ELF-1 (cell line): ENCODE measurements around the gene ULBP3.
A peak's percentile ranks its signal among the peaks of the same experiment; 100 is the strongest.
"Not testable (repeated sequence)": the region's sequence is repeated elsewhere in the genome, so short reads cannot be mapped to it uniquely, and the experiment has no call there.

Experiments used
- DNase-seq: peaks from one replicate; pipeline ENCODE4 v3.0.0-alpha.2; 2016; ENCODE audit warnings: low read depth, low spot score

Gene ULBP3

DNA sequence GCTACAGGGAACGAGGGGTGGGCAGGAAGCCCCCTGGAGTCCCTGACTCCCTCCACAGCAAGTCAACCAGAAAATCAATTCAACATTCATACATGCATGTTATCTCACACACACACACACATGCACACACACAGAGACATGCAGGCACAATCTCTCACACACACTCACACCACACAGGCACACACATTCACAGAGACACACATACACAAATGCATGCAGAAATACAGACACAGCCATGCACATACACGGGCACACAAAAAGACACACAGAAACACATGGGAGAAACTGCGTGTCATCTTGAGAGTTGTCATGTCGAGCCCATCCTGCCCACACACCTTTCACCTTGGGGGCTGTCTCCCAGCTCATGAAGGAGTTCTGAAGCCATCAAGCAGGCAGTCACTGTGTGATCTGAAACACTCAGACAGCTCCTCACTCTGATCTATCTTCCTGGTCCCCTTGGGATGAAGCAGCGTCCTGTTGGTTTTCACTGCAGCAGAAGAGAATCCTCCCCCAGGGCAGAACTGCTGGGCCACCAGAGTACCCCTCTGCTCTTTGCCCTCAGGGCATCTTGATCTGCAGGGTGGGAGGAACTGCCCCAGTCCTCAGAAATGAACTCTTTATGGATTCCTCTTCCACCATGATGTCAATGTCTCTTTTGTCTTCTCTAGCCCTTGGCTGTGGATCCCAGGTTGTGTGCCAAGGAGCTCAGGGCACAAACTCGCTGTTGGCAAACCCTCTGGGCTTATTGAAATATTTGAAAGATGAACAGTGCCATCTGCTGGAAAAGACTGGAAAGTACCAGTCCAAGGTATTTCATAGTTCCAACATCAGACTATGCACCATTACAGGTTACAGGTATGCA, 52.4 kb downstream of the ULBP3 start:
- peak; percentile 37 for DNase-seq

DNA sequence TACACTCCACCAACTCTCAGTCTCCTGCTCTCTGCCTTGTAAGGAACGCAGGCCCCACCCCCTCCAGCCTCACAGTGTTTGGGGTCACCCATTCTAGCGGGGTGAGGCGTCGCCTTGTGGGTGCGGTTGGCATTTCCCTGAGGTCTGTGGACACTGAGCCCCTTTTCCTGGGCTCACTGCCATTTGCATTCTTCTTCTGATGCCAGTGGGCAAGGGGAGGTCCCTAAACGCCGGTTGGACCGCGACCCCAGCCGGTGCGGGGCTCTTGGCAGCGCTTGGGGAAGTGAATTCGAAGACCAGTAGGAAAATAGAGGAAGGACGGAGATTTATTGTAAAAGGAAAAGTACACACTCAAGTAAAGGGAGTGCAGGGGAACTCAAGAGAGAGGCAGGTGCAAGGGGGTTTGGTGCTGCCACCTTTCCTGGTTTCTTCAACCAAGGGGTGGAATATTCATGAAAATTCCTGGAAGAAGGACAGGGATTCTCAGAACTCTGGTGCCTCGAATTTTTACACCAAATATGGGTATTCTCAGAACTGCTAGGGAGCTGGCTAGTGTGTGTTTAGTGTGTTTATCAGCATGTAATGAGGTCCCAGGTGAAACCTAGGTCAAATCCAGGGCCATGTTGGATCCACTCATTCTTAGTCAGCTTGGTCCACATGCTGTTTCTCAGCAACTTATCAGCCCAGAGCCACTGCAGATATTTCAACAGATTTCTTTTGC, 53.5 kb downstream of the ULBP3 start:
- DNase-seq, result not testable (repeated sequence)

DNA sequence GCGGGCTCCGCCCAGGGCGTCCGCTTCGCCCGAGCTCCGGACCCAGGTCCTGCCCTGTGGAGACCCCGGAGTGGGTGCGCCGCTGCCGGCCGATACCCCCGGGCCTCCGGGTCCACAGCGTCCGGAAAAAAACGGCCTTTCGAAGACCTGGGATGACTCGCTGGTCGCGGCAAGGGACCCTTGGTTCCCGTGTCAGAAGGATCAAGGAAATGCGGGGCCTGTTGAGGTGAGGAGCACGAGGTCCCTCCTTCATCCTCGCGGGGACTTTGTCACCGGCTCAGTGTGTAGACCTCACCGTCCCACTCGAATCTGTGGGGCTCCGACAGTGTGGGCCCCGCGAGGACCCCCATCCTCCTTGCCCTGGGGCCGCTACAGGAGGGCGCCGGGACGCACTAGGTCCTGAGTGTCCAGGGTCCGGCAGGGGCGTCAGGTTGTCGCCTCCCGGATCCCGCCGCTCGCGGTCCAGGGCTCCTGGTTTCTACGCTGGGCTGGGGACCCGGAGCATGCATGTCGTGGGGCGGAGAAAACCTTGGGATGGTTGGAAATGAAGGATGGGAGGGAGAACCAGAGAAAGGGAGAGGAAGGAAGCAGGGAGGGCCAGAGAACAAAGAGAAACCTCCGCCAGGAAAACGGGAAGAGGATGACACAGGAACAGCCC, 54.2 kb downstream of the ULBP3 start:
- DNase-seq, result not testable (repeated sequence)

DNA sequence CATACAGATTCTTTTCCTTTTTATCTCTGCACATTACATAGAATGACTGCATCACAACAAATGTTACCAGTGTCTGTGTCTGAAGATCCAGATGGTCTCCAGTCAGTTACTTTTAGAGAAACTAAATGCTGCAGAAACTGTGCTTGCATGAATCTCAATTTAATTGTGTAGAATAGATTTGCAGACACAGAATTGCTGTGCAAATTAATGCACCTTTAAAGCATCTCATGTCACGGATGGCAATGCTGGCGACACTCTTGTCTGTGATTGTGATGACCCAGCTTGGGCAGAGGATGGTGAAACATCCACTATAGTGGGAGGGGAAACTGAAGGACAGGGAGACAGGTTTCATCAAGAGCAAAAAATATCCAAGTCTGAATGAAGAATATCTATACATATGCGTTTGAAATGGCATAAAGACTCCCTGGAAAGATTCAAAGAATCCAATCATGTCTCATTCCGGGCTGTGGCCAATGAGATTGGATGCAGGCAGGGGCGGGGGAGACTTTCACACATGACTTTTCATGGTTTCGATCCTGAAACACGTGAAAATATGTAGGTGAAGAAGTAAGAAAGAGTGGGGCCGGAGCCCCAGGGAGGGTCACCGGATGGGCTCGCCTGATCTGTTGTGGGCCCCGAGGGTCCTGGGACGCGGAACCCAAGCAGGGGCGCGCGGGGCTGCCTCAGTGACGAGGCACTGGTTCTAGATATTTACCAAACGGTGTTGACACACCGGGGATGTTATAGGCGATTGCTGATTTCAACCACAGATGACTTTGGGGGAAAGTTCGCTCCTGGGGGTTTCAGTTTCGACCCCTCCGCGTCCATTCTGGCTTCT, 54.9 kb downstream of the ULBP3 start:
- DNase-seq, result not testable (repeated sequence)

DNA sequence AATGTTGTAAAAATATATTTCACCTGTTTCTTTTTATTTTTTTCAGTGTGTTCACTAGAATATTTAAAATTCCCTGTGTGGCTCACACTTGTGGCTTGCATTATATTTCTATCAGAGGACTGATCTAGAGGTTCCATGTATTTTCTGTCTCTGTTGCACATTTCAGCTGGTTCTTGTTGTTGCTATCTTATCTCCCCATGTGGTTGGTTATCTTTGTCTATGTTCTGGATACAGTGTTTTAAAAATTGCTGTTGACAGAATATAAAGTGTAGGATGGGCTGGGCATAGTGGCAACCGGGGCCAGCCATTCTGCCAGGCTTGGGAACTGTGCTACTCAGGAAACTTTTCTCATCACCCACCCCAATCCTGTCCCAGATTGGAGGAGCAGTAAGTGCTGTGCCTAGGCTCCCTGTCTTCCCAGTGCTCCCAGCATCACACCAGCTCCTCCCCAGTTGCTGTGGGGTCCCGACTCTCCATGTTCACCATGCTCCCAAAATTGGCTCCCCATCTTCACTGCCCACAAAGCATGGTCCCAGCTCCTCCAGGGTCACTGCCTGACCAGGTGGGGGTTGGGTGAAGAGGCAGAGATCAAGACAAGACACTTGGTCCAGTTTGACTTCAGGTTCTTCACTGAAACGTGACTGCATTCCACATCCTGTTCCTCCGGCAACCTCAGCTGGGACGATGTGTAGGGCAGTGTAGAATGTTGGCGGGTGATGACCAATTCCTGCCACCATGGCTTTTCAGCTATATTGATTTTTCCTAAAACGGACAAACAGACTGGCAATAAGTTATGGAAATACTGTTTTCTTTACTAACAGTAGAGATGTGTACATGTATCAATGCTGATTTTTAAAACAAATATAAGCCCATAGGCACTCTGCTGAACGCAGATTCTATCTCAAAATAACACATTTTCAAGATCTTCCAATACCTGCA, 55.8 kb downstream of the ULBP3 start:
- not testable (repeated sequence) for DNase-seq
